CD4-positive, alpha-beta T cell (primary cell): ENCODE measurements around the gene ELF4. TPM values are rescaled to one million over a fixed set of nuclear protein-coding genes. Genes with fewer than 3 reads are reported as not detected.
A peak's percentile ranks its signal among the peaks of the same experiment; 100 is the strongest.

Experiments used
- ATAC-seq: fragments of 200-7000 bp; cut with Tn5 transposase; one replicate; pipeline ENCODE4 v1.10.0; 2022; ENCODE audit warnings: mild to moderate bottlenecking; ENCODE audit not compliant: poor library complexity
- CTCF ChIA-PET: fragments of 350-600 bp; sonication (Branson Sonifier 250); formaldehyde crosslinking; loops from one replicate; lab custom pipeline; 2021; ENCODE audit warnings: antibody characterized with exemption, inconsistent platforms; lab: Charles Lee
- POLR2A ChIA-PET: fragments of 350-600 bp; sonication (Branson Sonifier 250); formaldehyde crosslinking; loops from one replicate; lab custom pipeline; 2021; ENCODE audit warnings: antibody characterized with exemption, inconsistent platforms; lab: Charles Lee
- DNase-seq, 14 experiments: peaks; one replicate each; pipeline ENCODE4 v3.0.0-alpha.2; 2013 to 2020; ENCODE audit warnings: mixed read lengths in 2 of 14
- H3K27ac ChIP-seq, 2 donors: one replicate each; pipeline versions ENCODE4 v1.5.1 to v1.7.0; 2013; ENCODE audit warnings: low read length in 2 of 2, low read depth in 1 of 2, mild to moderate bottlenecking in 1 of 2
- H3K27me3 ChIP-seq, 2 experiments: 1 replicate in 1 of 2; 2 replicates in 1 of 2; pipeline versions ENCODE4 v1.6.1 to v1.7.0; 2013; ENCODE audit warnings: low read length in 2 of 2, control low read depth in 1 of 2, mild to moderate bottlenecking in 1 of 2, moderate library complexity in 1 of 2; ENCODE audit not compliant: insufficient read depth in 2 of 2, control insufficient read depth in 1 of 2
- H3K36me3 ChIP-seq: one replicate; pipeline ENCODE4 v1.6.1; 2013; ENCODE audit warnings: low read length, control low read depth; ENCODE audit not compliant: insufficient read depth
- H3K4me1 ChIP-seq: one replicate; pipeline ENCODE4 v1.6.1; 2013; ENCODE audit warnings: low read length, control low read depth; ENCODE audit not compliant: insufficient read depth
- H3K4me3 ChIP-seq: one replicate; pipeline ENCODE4 v1.5.1; 2013; ENCODE audit warnings: mild to moderate bottlenecking, low read length, moderate library complexity
- H3K9me3 ChIP-seq, 2 experiments: 1 replicate in 1 of 2; 2 replicates in 1 of 2; pipeline versions ENCODE4 v1.6.1 to v1.7.0; 2013; ENCODE audit warnings: low read length in 2 of 2, mild to moderate bottlenecking in 2 of 2, control low read depth in 1 of 2, moderate library complexity in 1 of 2; ENCODE audit not compliant: control insufficient read depth in 1 of 2, insufficient read depth in 1 of 2
- H3K27ac Mint-ChIP-seq: one replicate; pipeline ENCODE4 v1.8.0; 2020; ENCODE audit warnings: mixed read lengths
- H3K27me3 Mint-ChIP-seq: one replicate; pipeline ENCODE4 v1.8.0; 2021; ENCODE audit warnings: mixed read lengths
- H3K36me3 Mint-ChIP-seq: one replicate; pipeline ENCODE4 v1.8.0; 2021; ENCODE audit warnings: low read depth, mixed read lengths
- H3K4me1 Mint-ChIP-seq: one replicate; pipeline ENCODE4 v1.8.0; 2021; ENCODE audit warnings: low read depth, mixed read lengths
- H3K4me3 Mint-ChIP-seq: one replicate; pipeline ENCODE4 v1.8.0; 2020; ENCODE audit warnings: mild to moderate bottlenecking, mixed read lengths
- H3K9me3 Mint-ChIP-seq: one replicate; pipeline ENCODE4 v1.8.0; 2020; ENCODE audit warnings: mixed read lengths
- CTCF ChIP-seq: fragments of 200-600 bp; IDR thresholded peaks from one replicate; pipeline ENCODE4 v1.8.0; 2022; ENCODE audit warnings: antibody characterized with exemption, mild to moderate bottlenecking
- intact Hi-C, 2 experiments: fragments of 100-400 bp; cut with DNase I in 1 of 2; cut with micrococcal nuclease in 1 of 2; formaldehyde crosslinking; loops; one replicate each; pipeline versions ENCODE4 v1.15.1 to v1.9.0; 2023 to 2025; cut with DNase I, micrococcal nuclease
- total RNA-seq, 174 experiments: library from RNA in 2 of 174; stranded (reverse) in 2 of 174; gene quantifications; one replicate each; pipeline ENCODE4 v1.2.3 and lab custom pipeline; 2021 to 2026

Gene ELF4
- total RNA-seq, 2 experiments from 2014 or later, result 17.3 to 17.4 TPM

- no peak overlapping the region for H3K27ac ChIP-seq
- H3K9me3 Mint-ChIP-seq, result no peaks in the 10 kb centered on the region
- no peak overlapping the region for H3K4me3 Mint-ChIP-seq
- H3K27ac Mint-ChIP-seq, result no peak overlapping the region
- ATAC-seq (no peak), DNase-seq (peak in 1 of 14 experiments; percentile 9)
- POLR2A ChIA-PET, result interaction anchor here (1.1 kb wide), 1 partner anchor 21 kb away, joined by 3 read pairs; the partner anchor contains the start of gene AIFM1
- H3K27me3 Mint-ChIP-seq, result no peaks in the 10 kb centered on the region
- peaks cover 44% of the 10 kb centered on the region for H3K36me3 ChIP-seq
- H3K36me3 Mint-ChIP-seq, result peaks cover 76% of the 10 kb centered on the region
- no peaks in the 10 kb centered on the region for H3K27me3 ChIP-seq
- no peaks in the 10 kb centered on the region for H3K4me1 Mint-ChIP-seq
- no peak overlapping the region for H3K4me3 ChIP-seq
- intact Hi-C loops, result loop anchor here (5.0 to 10.0 kb wide), 2 partner anchors 48 to 50 kb away; no protein-coding TSS in a partner anchor
- no peak for TF ChIP-seq CTCF
- no peaks in the 10 kb centered on the region for H3K4me1 ChIP-seq
- no peaks in the 10 kb centered on the region for H3K9me3 ChIP-seq
- CTCF ChIA-PET, result interaction anchor here (1.3 to 1.4 kb wide), 2 partner anchors 10 to 52 kb away, joined by 3 read pairs; no protein-coding TSS in a partner anchor
Measured at GRCh38 chrX:130144509-130144908, 34.2 kb upstream of the ELF4 start.

- Mint-ChIP-seq H3K9me3 (no peaks in the 10 kb centered on the region), H3K36me3 (peaks cover 69% of the 10 kb centered on the region), H3K4me3 (no peak overlapping the region), H3K27me3 (no peaks in the 10 kb centered on the region), H3K27ac (no peak overlapping the region), H3K4me1 (no peaks in the 10 kb centered on the region)
- H3K27me3 ChIP-seq, result no peaks in the 10 kb centered on the region
- POLR2A ChIA-PET, result no interaction called here
- no peak overlapping the region for H3K4me3 ChIP-seq
- CTCF ChIA-PET, result interaction anchor here (1.6 kb wide), 1 partner anchor 60 kb away, joined by 4 read pairs; no protein-coding TSS in a partner anchor
- ATAC-seq (no peak), DNase-seq (no peak)
- no peak overlapping the region for H3K27ac ChIP-seq
- H3K4me1 ChIP-seq, result no peaks in the 10 kb centered on the region
- intact Hi-C loops, result loop anchor here (5.0 to 10.0 kb wide), 2 partner anchors 53 to 55 kb away; no protein-coding TSS in a partner anchor
- no peaks in the 10 kb centered on the region for H3K9me3 ChIP-seq
- peaks cover 45% of the 10 kb centered on the region for H3K36me3 ChIP-seq
- TF ChIP-seq CTCF, result no peak
Measured at GRCh38 chrX:130139474-130140201, 29.3 kb upstream of the ELF4 start.

GRCh38 chrX:130136961-130137360 is 26.7 kb upstream of the ELF4 start:
- ChIA-PET CTCF (interaction anchor here (1.2 to 1.3 kb wide), 3 partner anchors 17 to 57 kb away, joined by 3 to 4 read pairs (median 3); no protein-coding TSS in a partner anchor), POLR2A (no interaction called here)
- Histone ChIP-seq H3K9me3 (no peaks in the 10 kb centered on the region), H3K27ac (no peak overlapping the region), H3K4me1 (no peaks in the 10 kb centered on the region), H3K36me3 (peaks cover 46% of the 10 kb centered on the region), H3K4me3 (no peak overlapping the region), H3K27me3 (no peaks in the 10 kb centered on the region)
- Mint-ChIP-seq H3K4me3 (no peak overlapping the region), H3K4me1 (no peaks in the 10 kb centered on the region), H3K27me3 (no peaks in the 10 kb centered on the region), H3K36me3 (peaks cover 57% of the 10 kb centered on the region), H3K27ac (no peak overlapping the region), H3K9me3 (no peaks in the 10 kb centered on the region)
- intact Hi-C loops, result no loop called here
- TF ChIP-seq CTCF, result no peak
- ATAC-seq, result no peak
- no peak for DNase-seq
